OCI-LY1 (cell line): ENCODE measurements around the gene CCNY.

Source experiments
- CTCF ChIP-seq: fragments of 200-600 bp; sonication (generic), shearing (Covaris generic); IDR thresholded peaks from 2 replicates; pipeline ENCODE4 v1.5.1; 2017; ENCODE audit warnings: mild to moderate bottlenecking, antibody characterized with exemption, low read length, moderate library complexity, mixed read lengths
- EZH2 ChIP-seq: fragments of 200-600 bp; sonication (generic), shearing (Covaris generic); IDR thresholded peaks from 2 replicates; pipeline ENCODE4 v1.8.0; 2017; ENCODE audit warnings: borderline replicate concordance, mixed run types, mild to moderate bottlenecking, antibody characterized with exemption, low read length, moderate library complexity, mixed read lengths

DNA sequence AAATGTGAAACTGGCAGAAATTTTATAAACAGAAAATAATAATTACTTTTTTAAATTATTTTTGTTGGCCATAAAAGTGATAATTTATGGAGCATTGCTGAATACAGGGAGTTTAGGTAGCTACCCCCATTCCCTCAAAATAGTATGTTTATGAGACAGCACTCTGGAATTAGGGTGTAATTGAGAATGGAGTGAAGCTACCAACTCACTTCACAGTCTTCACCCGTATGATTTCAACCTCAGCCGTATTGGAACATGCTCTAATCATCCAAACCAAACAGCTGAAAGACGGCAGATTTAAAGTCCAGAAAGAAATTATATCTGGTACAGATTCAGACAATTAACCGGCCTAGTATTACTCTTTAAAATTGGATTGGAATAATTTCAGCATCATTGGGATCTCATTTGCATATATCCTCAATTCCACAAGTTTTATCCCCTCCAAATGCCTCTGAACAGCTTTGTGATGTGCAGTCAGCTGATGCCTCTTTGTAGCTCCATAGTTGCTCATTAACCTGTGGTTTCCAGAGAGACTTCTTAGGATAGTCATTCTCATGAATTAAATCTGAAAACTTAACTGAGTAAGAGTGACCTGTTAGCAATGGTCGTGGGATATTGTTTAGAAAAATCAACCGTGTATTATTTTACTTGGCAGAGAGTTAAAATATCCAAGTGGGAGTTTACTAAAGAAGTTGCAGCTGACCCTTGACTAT, 209.7 kb downstream of the CCNY start:
- TF ChIP-seq CTCF (no peak), EZH2 (no peak)
